ENCODE measurements around the gene AJAP1. TPM values are rescaled to one million over a fixed set of nuclear protein-coding genes. Genes with fewer than 3 reads are reported as not detected.

Gene AJAP1
- total and polyA plus RNA-seq, 2 donors (not counting 1 experiment from before 2014, with no cell fraction given), result 0.01 TPM; not detected in 1

DNA sequence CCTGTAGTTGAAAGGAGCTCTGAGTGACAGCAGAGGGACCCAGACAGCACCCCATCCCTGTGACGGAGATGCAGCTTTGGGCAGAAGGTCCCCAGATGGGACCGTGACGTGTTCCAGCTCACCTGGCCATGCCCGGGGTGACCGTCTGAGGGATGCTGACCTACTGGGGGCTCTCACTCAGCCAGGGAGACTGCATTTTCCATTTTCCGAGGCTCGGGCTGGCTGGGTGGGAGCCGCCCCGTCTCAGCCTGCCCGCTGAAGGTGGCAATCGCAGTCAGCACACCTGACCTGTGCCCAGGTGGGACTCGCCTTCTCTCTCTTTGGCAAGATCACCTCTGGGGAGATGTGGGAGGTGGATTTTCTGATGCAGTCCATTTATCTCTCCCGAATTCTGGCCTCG, 127.2 kb downstream of the AJAP1 start:
- Histone ChIP-seq H3K27me3 (ENCODE audit: control insufficient read depth, insufficient read depth, low read length) (no peaks in the 10 kb centered on the region), H4K20me1 (ENCODE audit: control insufficient read depth, extremely low read depth, insufficient read depth, low read length) (no peaks in the 10 kb centered on the region), H3K79me2 (ENCODE audit: control insufficient read depth, insufficient read depth, low read length) (no peaks in the 10 kb centered on the region), H3K4me3 (replicated peaks in 1 of 4; ENCODE audit: control extremely low read depth in 1 of 4, insufficient read depth in 1 of 4, low read depth in 3 of 4, low read length in 4 of 4) (no peak overlapping the region), H3K4me2 (ENCODE audit: extremely low read depth, insufficient read depth, low read length) (no peak overlapping the region), H2AFZ (ENCODE audit: low read length) (no peak overlapping the region), H3K9ac (ENCODE audit: insufficient read depth, low read length) (no peak overlapping the region), H3K4me1 (ENCODE audit: control insufficient read depth, extremely low read depth, insufficient read depth, low read length) (no peaks in the 10 kb centered on the region), H3K36me3 (ENCODE audit: control insufficient read depth, insufficient read depth, low read length) (no peaks in the 10 kb centered on the region), H3K9me3 (ENCODE audit: control insufficient read depth, insufficient read depth, low read depth, low read length) (no peaks in the 10 kb centered on the region), H3K27ac (ENCODE audit: insufficient read depth, low read length) (no peak overlapping the region)
- TF ChIP-seq EZH2 (IDR thresholded peaks at IDR 0.05; ENCODE audit: low read length, missing control alignments), result no peak
- TF ChIP-seq, protein P1, sequence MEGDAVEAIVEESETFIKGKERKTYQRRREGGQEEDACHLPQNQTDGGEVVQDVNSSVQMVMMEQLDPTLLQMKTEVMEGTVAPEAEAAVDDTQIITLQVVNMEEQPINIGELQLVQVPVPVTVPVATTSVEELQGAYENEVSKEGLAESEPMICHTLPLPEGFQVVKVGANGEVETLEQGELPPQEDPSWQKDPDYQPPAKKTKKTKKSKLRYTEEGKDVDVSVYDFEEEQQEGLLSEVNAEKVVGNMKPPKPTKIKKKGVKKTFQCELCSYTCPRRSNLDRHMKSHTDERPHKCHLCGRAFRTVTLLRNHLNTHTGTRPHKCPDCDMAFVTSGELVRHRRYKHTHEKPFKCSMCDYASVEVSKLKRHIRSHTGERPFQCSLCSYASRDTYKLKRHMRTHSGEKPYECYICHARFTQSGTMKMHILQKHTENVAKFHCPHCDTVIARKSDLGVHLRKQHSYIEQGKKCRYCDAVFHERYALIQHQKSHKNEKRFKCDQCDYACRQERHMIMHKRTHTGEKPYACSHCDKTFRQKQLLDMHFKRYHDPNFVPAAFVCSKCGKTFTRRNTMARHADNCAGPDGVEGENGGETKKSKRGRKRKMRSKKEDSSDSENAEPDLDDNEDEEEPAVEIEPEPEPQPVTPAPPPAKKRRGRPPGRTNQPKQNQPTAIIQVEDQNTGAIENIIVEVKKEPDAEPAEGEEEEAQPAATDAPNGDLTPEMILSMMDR (conservative IDR thresholded peaks at IDR 0.05 in 1 of 2, IDR thresholded peaks at IDR 0.05 in 1 of 2; ENCODE audit: low read depth in 1 of 2, low read length in 2 of 2), result no peak
- no peak for DNase-seq (ENCODE audit: low read depth in 2 of 2)

DNA sequence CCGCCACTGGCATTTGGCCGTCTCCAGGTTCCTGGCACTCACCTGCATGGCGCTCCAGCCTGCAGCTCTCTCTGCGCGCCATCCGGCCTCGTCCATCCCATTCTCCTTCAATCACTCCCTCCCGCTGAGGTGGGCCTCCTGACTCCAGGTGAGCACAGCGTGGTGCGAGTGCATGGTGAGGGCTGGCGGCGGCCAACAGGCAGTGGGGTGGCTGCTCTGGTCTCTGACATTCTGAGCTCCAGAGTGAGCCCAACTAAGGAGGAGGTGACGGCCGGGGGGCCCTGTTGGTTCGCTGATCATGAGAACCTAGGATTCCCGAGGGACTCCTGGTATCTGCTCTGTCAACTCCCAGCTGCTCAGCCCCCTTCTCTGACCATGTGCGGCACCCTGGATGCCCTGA, 130.4 kb downstream of the AJAP1 start:
- Histone ChIP-seq H2AFZ (ENCODE audit: low read length) (no peak overlapping the region), H3K9ac (ENCODE audit: insufficient read depth, low read length) (no peak overlapping the region), H3K9me3 (ENCODE audit: control insufficient read depth, insufficient read depth, low read depth, low read length) (no peaks in the 10 kb centered on the region), H3K79me2 (ENCODE audit: control insufficient read depth, insufficient read depth, low read length) (no peaks in the 10 kb centered on the region), H3K4me1 (ENCODE audit: control insufficient read depth, extremely low read depth, insufficient read depth, low read length) (no peaks in the 10 kb centered on the region), H3K27ac (ENCODE audit: insufficient read depth, low read length) (no peak overlapping the region), H3K27me3 (ENCODE audit: control insufficient read depth, insufficient read depth, low read length) (no peaks in the 10 kb centered on the region), H3K4me3 (replicated peaks in 1 of 4; ENCODE audit: control extremely low read depth in 1 of 4, insufficient read depth in 1 of 4, low read depth in 3 of 4, low read length in 4 of 4) (no peak overlapping the region), H3K4me2 (ENCODE audit: extremely low read depth, insufficient read depth, low read length) (no peak overlapping the region), H4K20me1 (ENCODE audit: control insufficient read depth, extremely low read depth, insufficient read depth, low read length) (no peaks in the 10 kb centered on the region), H3K36me3 (ENCODE audit: control insufficient read depth, insufficient read depth, low read length) (no peaks in the 10 kb centered on the region)
- DNase-seq (ENCODE audit: low read depth in 2 of 2), result no peak
- no peak for TF ChIP-seq EZH2 (IDR thresholded peaks at IDR 0.05; ENCODE audit: low read length, missing control alignments)
- TF ChIP-seq, protein P1 (conservative IDR thresholded peaks at IDR 0.05 in 1 of 2, IDR thresholded peaks at IDR 0.05 in 1 of 2; ENCODE audit: low read depth in 1 of 2, low read length in 2 of 2), result no peak

DNA sequence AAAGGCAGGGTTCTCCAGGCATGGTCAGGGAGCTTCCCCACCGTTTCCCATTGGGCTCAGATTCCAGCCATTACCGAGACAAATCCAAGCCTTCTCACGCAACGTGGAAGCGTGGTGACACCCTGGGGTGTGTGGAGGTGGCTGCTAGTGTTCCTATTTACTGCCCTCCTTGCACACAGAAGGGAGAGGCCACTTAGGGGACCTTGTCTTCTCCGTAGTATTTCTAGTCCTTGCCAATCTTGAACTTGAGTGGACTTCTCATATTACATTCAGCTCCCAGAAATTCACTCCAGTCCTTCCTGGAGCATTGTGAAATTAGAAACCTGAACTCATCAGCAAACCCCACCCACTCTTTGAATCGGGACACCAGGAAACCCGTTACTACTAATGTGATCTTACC, 131.6 kb downstream of the AJAP1 start:
- Histone ChIP-seq H3K4me2 (ENCODE audit: extremely low read depth, insufficient read depth, low read length) (no peak overlapping the region), H3K4me3 (replicated peaks in 1 of 4; ENCODE audit: control extremely low read depth in 1 of 4, insufficient read depth in 1 of 4, low read depth in 3 of 4, low read length in 4 of 4) (no peak overlapping the region), H4K20me1 (ENCODE audit: control insufficient read depth, extremely low read depth, insufficient read depth, low read length) (no peaks in the 10 kb centered on the region), H3K27me3 (ENCODE audit: control insufficient read depth, insufficient read depth, low read length) (no peaks in the 10 kb centered on the region), H3K79me2 (ENCODE audit: control insufficient read depth, insufficient read depth, low read length) (no peaks in the 10 kb centered on the region), H2AFZ (ENCODE audit: low read length) (no peak overlapping the region), H3K27ac (ENCODE audit: insufficient read depth, low read length) (no peak overlapping the region), H3K36me3 (ENCODE audit: control insufficient read depth, insufficient read depth, low read length) (no peaks in the 10 kb centered on the region), H3K9me3 (ENCODE audit: control insufficient read depth, insufficient read depth, low read depth, low read length) (no peaks in the 10 kb centered on the region), H3K4me1 (ENCODE audit: control insufficient read depth, extremely low read depth, insufficient read depth, low read length) (no peaks in the 10 kb centered on the region), H3K9ac (ENCODE audit: insufficient read depth, low read length) (no peak overlapping the region)
- TF ChIP-seq EZH2 (IDR thresholded peaks at IDR 0.05; ENCODE audit: low read length, missing control alignments), result no peak
- TF ChIP-seq, protein P1 (conservative IDR thresholded peaks at IDR 0.05 in 1 of 2, IDR thresholded peaks at IDR 0.05 in 1 of 2; ENCODE audit: low read depth in 1 of 2, low read length in 2 of 2), result no peak
- DNase-seq (ENCODE audit: low read depth in 2 of 2), result no peak

Measured in fibroblast of lung (primary cell).